Jurkat, Clone E6-1 (cell line): ENCODE measurements around the gene RELA.
"Not testable (repeated sequence)": the region's sequence is repeated elsewhere in the genome, so short reads cannot be mapped to it uniquely, and the experiment has no call there.

Source experiments
- DNase-seq: peaks from one replicate; pipeline ENCODE4 v3.0.0-alpha.2; 2011; ENCODE audit warnings: low read depth, low spot score
- H3K4me3 ChIP-seq: 2 replicates; pipeline ENCODE4 v1.5.1; 2011; ENCODE audit warnings: mild to moderate bottlenecking, low read length, control low read depth, moderate library complexity

RELA gene

GRCh38 chr11:65651339-65651588, 11.5 kb downstream of the RELA start:
- no peak for DNase-seq
- no peak overlapping the region for H3K4me3 ChIP-seq

- DNase-seq, result no peak
- H3K4me3 ChIP-seq, result no peak overlapping the region
Observed at GRCh38 chr11:65650547-65651338, 12.0 kb downstream of the RELA start.

GRCh38 chr11:65649656-65650546, 12.8 kb downstream of the RELA start:
- no peak overlapping the region for H3K4me3 ChIP-seq
- DNase-seq, result no peak

GRCh38 chr11:65648997-65649493, 13.7 kb downstream of the RELA start:
- no peak overlapping the region for H3K4me3 ChIP-seq
- no peak for DNase-seq

- no peak overlapping the region for H3K4me3 ChIP-seq
- DNase-seq, result no peak
Observed at GRCh38 chr11:65646958-65647701, 15.6 kb downstream of the RELA start.

- no peak for DNase-seq
- H3K4me3 ChIP-seq, result no peak overlapping the region
Observed at GRCh38 chr11:65646288-65646957, 16.3 kb downstream of the RELA start.

- no peak overlapping the region for H3K4me3 ChIP-seq
- DNase-seq, result no peak
Observed at GRCh38 chr11:65645710-65646109, 17.0 kb downstream of the RELA start.

GRCh38 chr11:65644837-65645236, 17.9 kb downstream of the RELA start:
- DNase-seq, result no peak
- H3K4me3 ChIP-seq, result no peak overlapping the region

GRCh38 chr11:65643971-65644370, 18.7 kb downstream of the RELA start:
- no peak overlapping the region for H3K4me3 ChIP-seq
- no peak for DNase-seq

GRCh38 chr11:65642014-65642671, 20.6 kb downstream of the RELA start:
- DNase-seq, result no peak
- no peak overlapping the region for H3K4me3 ChIP-seq

- H3K4me3 ChIP-seq, result no peak overlapping the region
- no peak for DNase-seq
Observed at GRCh38 chr11:65641297-65642013, 21.3 kb downstream of the RELA start.

- H3K4me3 ChIP-seq, result no peak overlapping the region
Observed at GRCh38 chr11:65640483-65641296, 22.0 kb downstream of the RELA start.

GRCh38 chr11:65639623-65640482, 22.9 kb downstream of the RELA start:
- no peak overlapping the region for H3K4me3 ChIP-seq
- peak; percentile 49 for DNase-seq

More at GRCh38 chr11:65640483-65641296, 22.0 kb downstream of the RELA start:
- no peak for DNase-seq

- not testable (repeated sequence) for H3K4me3 ChIP-seq, DNase-seq
Observed at GRCh38 chr11:65639228-65639597, 23.5 kb downstream of the RELA start.

- no peak for DNase-seq
- H3K4me3 ChIP-seq, result peak within 1 kb of the TSS; percentile 81
Observed at GRCh38 chr11:65637794-65638419, 24.8 kb downstream of the RELA start, which contains the start of gene SIPA1. TSS of gene SIPA1 (plus strand) at chr11:65638101. CDS start at chr11:65640922, 2,821 bp downstream.

- no peak for DNase-seq
- peak overlapping the region; percentile 42; the same call in 1 of the 2 replicates for H3K4me3 ChIP-seq
Observed at GRCh38 chr11:65637032-65637557, 25.6 kb downstream of the RELA start.
